SK-N-SH (cell line): Measurements from ENCODE around the gene LEO1. TPM values are rescaled to one million over a fixed set of nuclear protein-coding genes. Genes with fewer than 3 reads are reported as not detected.

Experiments
- CTCF ChIA-PET: fragments of 300-600, 350-600 bp; formaldehyde crosslinking; extraction: SDS; loops from one replicate; lab custom pipeline; 2021; lab: Yijun Ruan, JAX
- POLR2A ChIA-PET: fragments of 350-600 bp; sonication (Branson Sonifier 250); formaldehyde crosslinking; extraction: SDS; loops from one replicate; lab custom pipeline; 2020; ENCODE audit warnings: antibody characterized with exemption, inconsistent platforms; lab: Yijun Ruan, JAX
- DNase-seq: peaks from one replicate; pipeline ENCODE4 v3.0.0; 2012
- H2AFZ ChIP-seq: fragments of 200-600 bp; sonication (generic); 2 replicates; pipeline ENCODE4 v1.8.1; 2016; ENCODE audit warnings: antibody characterized with exemption, mild to moderate bottlenecking, low read depth
- H3F3A ChIP-seq: fragments of 200-600 bp; sonication (generic); replicated peaks from 2 replicates; pipeline ENCODE3; 2016; ENCODE audit warnings: antibody characterized with exemption, mild to moderate bottlenecking; ENCODE audit not compliant: insufficient read depth
- H3K27ac ChIP-seq, 2 experiments: fragments of 200-500 bp in 1 of 2; fragments of 200-600 bp in 1 of 2; sonication (Bioruptor generic) in 1 of 2; sonication (generic), shearing (Covaris generic) in 1 of 2; 2 replicates each; pipeline versions ENCODE4 v1.5.1 to v1.6.1; 2014 to 2016; ENCODE audit warnings: low read depth in 2 of 2, inconsistent platforms in 1 of 2, low read length in 1 of 2, mild to moderate bottlenecking in 1 of 2, mixed read lengths in 1 of 2
- H3K27me3 ChIP-seq: fragments of 200-600 bp; sonication (generic), shearing (Covaris generic); 2 replicates; pipeline ENCODE4 v1.6.1; 2016; ENCODE audit warnings: mixed run types; ENCODE audit not compliant: insufficient read depth
- H3K36me3 ChIP-seq, 2 experiments: fragments of 200-500 bp in 1 of 2; fragments of 200-600 bp in 1 of 2; sonication (Bioruptor generic) in 1 of 2; sonication (generic) in 1 of 2; replicated peaks in 1 of 2; 2 replicates each; pipeline versions ENCODE3 to v1.5.1; 2014 to 2016; ENCODE audit warnings: low read length in 1 of 2, mild to moderate bottlenecking in 1 of 2; ENCODE audit not compliant: insufficient read depth in 2 of 2, control insufficient read depth in 1 of 2
- H3K4me1 ChIP-seq, 2 experiments: fragments of 200-500 bp in 1 of 2; fragments of 200-600 bp in 1 of 2; sonication (Bioruptor generic) in 1 of 2; sonication (generic), shearing (Covaris generic) in 1 of 2; 2 replicates each; pipeline versions ENCODE4 v1.5.1 to v1.6.1; 2014 to 2016; ENCODE audit warnings: low read depth in 1 of 2, low read length in 1 of 2, mixed run types in 1 of 2; ENCODE audit not compliant: insufficient read depth in 2 of 2, control insufficient read depth in 1 of 2
- H3K4me2 ChIP-seq: fragments of 200-600 bp; sonication (generic), shearing (Covaris generic); 2 replicates; pipeline ENCODE4 v1.6.1; 2017; ENCODE audit warnings: mixed run types
- H3K4me3 ChIP-seq, 2 experiments: fragments of 200-500 bp in 1 of 2; fragments of 200-600 bp in 1 of 2; sonication (Bioruptor generic) in 1 of 2; sonication (generic), shearing (Covaris generic) in 1 of 2; 2 replicates each; pipeline versions ENCODE4 v1.5.1 to v1.8.1; 2014 to 2016; ENCODE audit warnings: low read depth in 2 of 2, inconsistent platforms in 1 of 2, low read length in 1 of 2, mild to moderate bottlenecking in 1 of 2, mixed read lengths in 1 of 2, moderate library complexity in 1 of 2
- H3K79me2 ChIP-seq: fragments of 200-600 bp; sonication (generic); 2 replicates; pipeline ENCODE4 v1.8.1; 2017; ENCODE audit warnings: mild to moderate bottlenecking; ENCODE audit not compliant: insufficient read depth
- H3K9ac ChIP-seq: fragments of 200-600 bp; sonication (generic); 2 replicates; pipeline ENCODE4 v1.6.1; 2017; ENCODE audit warnings: mixed run types
- H3K9me2 ChIP-seq: fragments of 200-600 bp; sonication (generic); 2 replicates; pipeline ENCODE4 v1.6.1; 2017; ENCODE audit warnings: mixed run types
- H3K9me3 ChIP-seq: fragments of 200-600 bp; sonication (generic); 2 replicates; pipeline ENCODE4 v1.6.1; 2017; ENCODE audit warnings: mixed run types, mild to moderate bottlenecking, moderate library complexity
- H4K20me1 ChIP-seq: fragments of 200-600 bp; sonication (generic); 2 replicates; pipeline ENCODE4 v1.6.1; 2017; ENCODE audit warnings: mild to moderate bottlenecking, mixed run types; ENCODE audit not compliant: insufficient read depth
- CHD2 ChIP-seq: fragments of 150-350 bp; IDR thresholded peaks from 2 replicates; pipeline ENCODE4 v1.6.1; 2018; ENCODE audit warnings: low read length; ENCODE audit not compliant: partially characterized antibody
- CTCF ChIP-seq: fragments of 200-600 bp; sonication (generic); IDR thresholded peaks from 2 replicates; pipeline ENCODE4 v1.6.1; 2017; ENCODE audit warnings: antibody characterized with exemption, mild to moderate bottlenecking, moderate library complexity
- ELF1 ChIP-seq: IDR thresholded peaks from 2 replicates; pipeline ENCODE4 v1.4.0; 2012
- EP300 ChIP-seq, 2 experiments: IDR thresholded peaks; 2 replicates each; pipeline versions ENCODE4 v1.4.0 to v1.6.1; 2012; ENCODE audit warnings: borderline replicate concordance in 1 of 2, low read depth in 1 of 2, low read length in 1 of 2
- GATA2 ChIP-seq: sonication (generic); formaldehyde crosslinking; IDR thresholded peaks from 2 replicates; pipeline ENCODE4 v1.5.0; 2020; ENCODE audit warnings: mild to moderate bottlenecking, missing genetic modification reagents
- IRF3 ChIP-seq: fragments of 150-350 bp; IDR thresholded peaks from 2 replicates; pipeline ENCODE4 v1.6.1; 2016; ENCODE audit warnings: mild to moderate bottlenecking, low read depth, low read length
- JUND ChIP-seq: IDR thresholded peaks from 2 replicates; pipeline ENCODE4 v1.4.0; 2012
- MAX ChIP-seq: IDR thresholded peaks from 2 replicates; pipeline ENCODE4 v1.4.0; 2012; ENCODE audit warnings: low read depth
- NFIC ChIP-seq: IDR thresholded peaks from 2 replicates; pipeline ENCODE4 v1.4.0; 2012; ENCODE audit warnings: borderline replicate concordance
- NRF1 ChIP-seq: IDR thresholded peaks from 2 replicates; pipeline ENCODE4 v1.6.1; 2012; ENCODE audit warnings: low read depth, mild to moderate bottlenecking, low read length
- PBX3 ChIP-seq: IDR thresholded peaks from 2 replicates; pipeline ENCODE4; 2012
- POLR2AphosphoS5 ChIP-seq: IDR thresholded peaks from 2 replicates; pipeline ENCODE4 v1.6.1; 2012; ENCODE audit warnings: low read depth, low read length
- RAD21 ChIP-seq: IDR thresholded peaks from 2 replicates; pipeline ENCODE4 v1.6.1; 2012; ENCODE audit warnings: mild to moderate bottlenecking, low read length
- RCOR1 ChIP-seq: fragments of 150-350 bp; IDR thresholded peaks from 2 replicates; pipeline ENCODE4 v1.6.1; 2017; ENCODE audit warnings: antibody characterized with exemption, low read length
- REST ChIP-seq: IDR thresholded peaks from 2 replicates; pipeline ENCODE4 v1.6.1; 2012; ENCODE audit warnings: mild to moderate bottlenecking, low read depth, low read length, moderate library complexity
- TCF12 ChIP-seq: IDR thresholded peaks from 2 replicates; pipeline ENCODE4 v1.4.0; 2012
- TEAD4 ChIP-seq: IDR thresholded peaks from 2 replicates; pipeline ENCODE4 v1.4.0; 2012; ENCODE audit warnings: mild to moderate bottlenecking, borderline replicate concordance; ENCODE audit not compliant: insufficient read depth
- YY1 ChIP-seq: IDR thresholded peaks from 2 replicates; pipeline ENCODE4 v1.4.0; 2012; ENCODE audit warnings: low read depth, mild to moderate bottlenecking
- WGBS: methylation state at CpG from one replicate; pipeline ENCODE4 v1.1.6; 2017; ENCODE audit warnings: low lambda C conversion rate; 5-methylcytosine and 5-hydroxymethylcytosine counted together
- polyA plus RNA-seq, 3 experiments: library from polyadenylated mRNA; depleted of rRNA; stranded (reverse); fragments of >200 nt; gene quantifications; 2 replicates each; pipeline ENCODE4 v1.2.3, GENCODE V29; 2012

The LEO1 gene
- polyA plus RNA-seq, 1 of the 3 experiments (the other 2 are of a cell fraction), result 6.7 TPM

- H3F3A ChIP-seq, result peaks cover 29% of the 10 kb centered on the region
- peak overlapping the region; percentile 86 to 97; a peak in 3 of 4 replicates for H3K27ac ChIP-seq
- no peaks in the 10 kb centered on the region for H3K9me2 ChIP-seq
- H3K27me3 ChIP-seq, result no peaks in the 10 kb centered on the region
- H2AFZ ChIP-seq, result peak overlapping the region; percentile 73; the same call in 1 of the 2 replicates
- no peaks in the 10 kb centered on the region for H3K9me3 ChIP-seq
- ChIA-PET POLR2A (no interaction called here), CTCF (interaction anchor here (0.7 kb wide), 1 partner anchor 23 kb away, joined by 3 read pairs; no protein-coding TSS in a partner anchor)
- peak overlapping the region; percentile 80; the same call in 1 of the 2 replicates for H3K9ac ChIP-seq
- H4K20me1 ChIP-seq, result no peaks in the 10 kb centered on the region
- no peaks in the 10 kb centered on the region for H3K36me3 ChIP-seq
- TF ChIP-seq TEAD4, result no peak
- TF ChIP-seq NFIC, result no peak
- TF ChIP-seq CHD2, result no peak
- TF ChIP-seq IRF3, result no peak
- no peak for TF ChIP-seq NRF1
- no peak for TF ChIP-seq TCF12
- no peak for TF ChIP-seq YY1
- TF ChIP-seq CTCF, result no peak
- no peaks in the 10 kb centered on the region for H3K79me2 ChIP-seq
- peaks cover 0 to 3% of the 10 kb centered on the region in 2 experiments; a peak in 2 of 4 replicates for H3K4me1 ChIP-seq
- no peak for DNase-seq
- no peak overlapping the region for H3K4me3 ChIP-seq
- H3K4me2 ChIP-seq, result peak overlapping the region; percentile 74; the same call in 1 of the 2 replicates
Observed at GRCh38 chr15:51982770-51983103, 11.2 kb upstream of the LEO1 start.

GRCh38 chr15:51982013-51982769, 10.6 kb upstream of the LEO1 start:
- Histone ChIP-seq H4K20me1 (no peaks in the 10 kb centered on the region), H3K79me2 (no peaks in the 10 kb centered on the region), H3K4me2 (peak overlapping the region; percentile 74), H3K4me1 (peaks cover 0 to 3% of the 10 kb centered on the region in 2 experiments; a peak in 2 of 4 replicates), H3K36me3 (no peaks in the 10 kb centered on the region), H3K9ac (peak overlapping the region; percentile 80), H3K27me3 (no peaks in the 10 kb centered on the region), H3F3A (peaks cover 29% of the 10 kb centered on the region), H3K27ac (peak overlapping the region; percentile 86 to 97), H3K9me3 (no peaks in the 10 kb centered on the region), H3K9me2 (no peaks in the 10 kb centered on the region), H2AFZ (peak overlapping the region; percentile 73), H3K4me3 (peak overlapping the region; percentile 22 to 58; a peak in 3 of 4 replicates)
- POLR2A ChIA-PET, result interaction anchor here (2.6 kb wide), 1 partner anchor 11 kb away, joined by 18 read pairs; the partner anchor contains the start of gene LEO1
- DNase-seq, result peak; percentile 75
- WGBS, result 10% methylated on average over 7 of the region's 7 CpGs
- CTCF ChIA-PET, result interaction anchor here (1.0 to 1.7 kb wide), 4 partner anchors 10 to 232 kb away, joined by 3 to 9 read pairs (median 4); partner anchors contain the start of gene LEO1
- TF ChIP-seq JUND, result no peak
- peak; percentile 15; the same call in 1 of the 2 replicates for TF ChIP-seq PBX3
- TF ChIP-seq ELF1, result no peak
- peak; percentile 86 for TF ChIP-seq RAD21
- TF ChIP-seq GATA2, result peak; percentile 94
- peak; percentile 13 to 58; a peak in 3 of 4 replicates for TF ChIP-seq EP300 (IDR thresholded peaks at IDR 0.05; ENCODE audit: borderline replicate concordance in 1 of 2, low read depth in 1 of 2, low read length in 1 of 2)
- peak; percentile 58 for TF ChIP-seq TCF12
- peak; percentile 25; the same call in 1 of the 2 replicates for TF ChIP-seq MAX
- TF ChIP-seq RCOR1, result peak; percentile 93
- TF ChIP-seq CHD2, result peak; percentile 65
- peak; percentile 54 for TF ChIP-seq REST
- peak; percentile 26; the same call in 1 of the 2 replicates for TF ChIP-seq POLR2AphosphoS5
